ENCODE measurements around the gene NCOA3.

NCOA3 gene

GRCh38 chr20:47454298-47455132 is 47.2 kb upstream of the NCOA3 start:
- H3K36me3 ChIP-seq (ENCODE audit: insufficient read depth, low read length) = no peaks in the 10 kb centered on the region
- no peaks in the 10 kb centered on the region for H4K20me1 ChIP-seq (ENCODE audit: insufficient read depth, low read length, poor library complexity, severe bottlenecking)
- H3K4me2 ChIP-seq (ENCODE audit: low read depth, low read length, poor library complexity, severe bottlenecking) = no peak overlapping the region
- no peaks in the 10 kb centered on the region for H3K79me2 ChIP-seq (ENCODE audit: insufficient read depth, low read length)
- H3K9me2 ChIP-seq (replicated peaks; ENCODE audit: low read depth, low read length) = no peaks in the 10 kb centered on the region
- H3K4me3 ChIP-seq (ENCODE audit: low read length, poor library complexity, severe bottlenecking) = no peak overlapping the region
- no peaks in the 10 kb centered on the region for H3K27me3 ChIP-seq (ENCODE audit: insufficient read depth, low read length, poor library complexity, severe bottlenecking)
- TF ChIP-seq CTCF (conservative IDR thresholded peaks at IDR 0.05; ENCODE audit: low read length) = no peak
- no peak for TF ChIP-seq EZH2phosphoT487 (IDR thresholded peaks at IDR 0.05; ENCODE audit: borderline replicate concordance)
- no peaks in the 10 kb centered on the region for H3K4me1 ChIP-seq (ENCODE audit: insufficient read depth, low read length, poor library complexity, severe bottlenecking)
- no peak overlapping the region for H3K9ac ChIP-seq (ENCODE audit: low read depth, low read length, poor library complexity, severe bottlenecking)
- H3K9me3 ChIP-seq (ENCODE audit: insufficient read depth, low read depth, low read length) = no peaks in the 10 kb centered on the region
- no peak overlapping the region for H2AFZ ChIP-seq (ENCODE audit: low read length)
- no peaks in the 10 kb centered on the region for H3F3A ChIP-seq (ENCODE audit: low read depth)

- Histone ChIP-seq H4K20me1 (ENCODE audit: insufficient read depth, low read length, poor library complexity, severe bottlenecking) (no peaks in the 10 kb centered on the region), H3F3A (ENCODE audit: low read depth) (no peaks in the 10 kb centered on the region), H3K79me2 (ENCODE audit: insufficient read depth, low read length) (no peaks in the 10 kb centered on the region), H3K9me2 (replicated peaks; ENCODE audit: low read depth, low read length) (no peaks in the 10 kb centered on the region), H3K4me2 (ENCODE audit: low read depth, low read length, poor library complexity, severe bottlenecking) (no peak overlapping the region), H2AFZ (ENCODE audit: low read length) (0 out of 2 replicates have a peak overlapping the region, but pooled peaks have one; percentile 49), H3K36me3 (ENCODE audit: insufficient read depth, low read length) (no peaks in the 10 kb centered on the region), H3K27me3 (ENCODE audit: insufficient read depth, low read length, poor library complexity, severe bottlenecking) (no peaks in the 10 kb centered on the region), H3K4me1 (ENCODE audit: insufficient read depth, low read length, poor library complexity, severe bottlenecking) (no peaks in the 10 kb centered on the region), H3K9me3 (ENCODE audit: insufficient read depth, low read depth, low read length) (no peaks in the 10 kb centered on the region), H3K9ac (ENCODE audit: low read depth, low read length, poor library complexity, severe bottlenecking) (no peak overlapping the region), H3K4me3 (ENCODE audit: low read length, poor library complexity, severe bottlenecking) (no peak overlapping the region)
- TF ChIP-seq CTCF (conservative IDR thresholded peaks at IDR 0.05; ENCODE audit: low read length) (no peak), EZH2phosphoT487 (IDR thresholded peaks at IDR 0.05; ENCODE audit: borderline replicate concordance) (no peak)
These were observed 46.3 kb upstream of the NCOA3 start for GRCh38 chr20:47455133-47456040.

GRCh38 chr20:47456041-47456537 is 45.6 kb upstream of the NCOA3 start:
- Histone ChIP-seq H3K36me3 (ENCODE audit: insufficient read depth, low read length) (no peaks in the 10 kb centered on the region), H3K9ac (ENCODE audit: low read depth, low read length, poor library complexity, severe bottlenecking) (no peak overlapping the region), H3K9me3 (ENCODE audit: insufficient read depth, low read depth, low read length) (no peaks in the 10 kb centered on the region), H2AFZ (ENCODE audit: low read length) (no peak overlapping the region), H3K4me3 (ENCODE audit: low read length, poor library complexity, severe bottlenecking) (no peak overlapping the region), H3K4me2 (ENCODE audit: low read depth, low read length, poor library complexity, severe bottlenecking) (no peak overlapping the region), H4K20me1 (ENCODE audit: insufficient read depth, low read length, poor library complexity, severe bottlenecking) (no peaks in the 10 kb centered on the region), H3K4me1 (ENCODE audit: insufficient read depth, low read length, poor library complexity, severe bottlenecking) (no peaks in the 10 kb centered on the region), H3F3A (ENCODE audit: low read depth) (no peaks in the 10 kb centered on the region), H3K9me2 (replicated peaks; ENCODE audit: low read depth, low read length) (no peaks in the 10 kb centered on the region), H3K27me3 (ENCODE audit: insufficient read depth, low read length, poor library complexity, severe bottlenecking) (no peaks in the 10 kb centered on the region), H3K79me2 (ENCODE audit: insufficient read depth, low read length) (no peaks in the 10 kb centered on the region)
- no peak for TF ChIP-seq EZH2phosphoT487 (IDR thresholded peaks at IDR 0.05; ENCODE audit: borderline replicate concordance)
- TF ChIP-seq CTCF (conservative IDR thresholded peaks at IDR 0.05; ENCODE audit: low read length) = no peak
